Keratinocyte (primary cell): ENCODE results near the gene PEA15.

Source experiments
- CTCF ChIP-seq, 3 experiments: IDR thresholded peaks in 1 of 3; conservative IDR thresholded peaks in 1 of 3; optimal IDR thresholded peaks in 1 of 3; 2 replicates in 2 of 3; 3 replicates in 1 of 3; pipeline versions ENCODE3 to v1.5.1; 2011; ENCODE audit warnings: low read length in 3 of 3, mild to moderate bottlenecking in 3 of 3, moderate library complexity in 2 of 3, control low read depth in 1 of 3, inconsistent platforms in 1 of 3; ENCODE audit not compliant: insufficient read depth in 2 of 3; ENCODE audit errors: extremely low read depth in 1 of 3
- EZH2 ChIP-seq: IDR thresholded peaks from one replicate; pipeline ENCODE4 v1.6.1; 2012; ENCODE audit warnings: inconsistent platforms, mild to moderate bottlenecking, low read length, moderate library complexity

- no peak for TF ChIP-seq CTCF (optimal IDR thresholded peaks at IDR 0.05 in 1 of 3, IDR thresholded peaks at IDR 0.05 in 1 of 3, conservative IDR thresholded peaks at IDR 0.05 in 1 of 3; ENCODE audit: extremely low read depth in 1 of 3, insufficient read depth in 2 of 3, low read length in 3 of 3)
- TF ChIP-seq EZH2: no peak
Measured at GRCh38 chr1:160257411-160258015, 52.3 kb downstream of the PEA15 start.
